DMS79 (cell line): ENCODE data around the gene AK6.
"Not testable (repeated sequence)": the region's sequence is repeated elsewhere in the genome, so short reads cannot be mapped to it uniquely, and the experiment has no call there.

ENCODE experiments used
- DNase-seq: peaks from one replicate; lab custom pipeline; 2025; lab: John Stamatoyannopoulos, UW

AK6 gene

GRCh38 chr5:69369340-69370121 lies at the start of gene AK6, which contains the start of the genes RAD17 and TAF9:
Gene AK6 (minus strand): TSS chr5:69369520. CDS start chr5:69369490, 30 bp downstream.
Gene RAD17 (plus strand): TSS chr5:69369818. CDS start chr5:69372209, 2,391 bp downstream.
Gene TAF9 (minus strand): TSS chr5:69369520. CDS start chr5:69365737, 3,783 bp downstream.
- peak; percentile 79 for DNase-seq

GRCh38 chr5:69418554-69418953 lies 49.2 kb upstream of the AK6 start:
- no peak for DNase-seq

GRCh38 chr5:69416699-69417098 lies 47.4 kb upstream of the AK6 start:
- DNase-seq, result no peak

- no peak for DNase-seq
Observed at GRCh38 chr5:69416180-69416579, 46.9 kb upstream of the AK6 start.

GRCh38 chr5:69415584-69415958 lies 46.3 kb upstream of the AK6 start:
- peak; percentile 1 for DNase-seq

- DNase-seq, result peak; percentile 73
Observed at GRCh38 chr5:69414885-69415583, 45.7 kb upstream of the AK6 start, which contains the start of gene MARVELD2. Gene MARVELD2 (plus strand): TSS chr5:69415116. CDS start chr5:69419386, 4,270 bp downstream.

- no peak for DNase-seq
Observed at GRCh38 chr5:69404659-69405330, 35.5 kb upstream of the AK6 start.

- DNase-seq, result no peak
Observed at GRCh38 chr5:69378376-69378775, 9.1 kb upstream of the AK6 start.

- no peak for DNase-seq
Observed at GRCh38 chr5:69374911-69375446, 5.7 kb upstream of the AK6 start.

- DNase-seq, result no peak
Observed at GRCh38 chr5:69372394-69372793, 3.1 kb upstream of the AK6 start.

GRCh38 chr5:69370335-69370734 lies 1.0 kb upstream of the AK6 start:
- not testable (repeated sequence) for DNase-seq

GRCh38 chr5:69368458-69369339 lies 621 bp downstream of the AK6 start:
- no peak for DNase-seq

GRCh38 chr5:69367697-69368279 lies 1.5 kb downstream of the AK6 start:
- DNase-seq, result no peak

GRCh38 chr5:69364850-69365249 lies 4.5 kb downstream of the AK6 start:
- no peak for DNase-seq

GRCh38 chr5:69364414-69364813 lies 4.9 kb downstream of the AK6 start:
- no peak for DNase-seq

- no peak for DNase-seq
Observed at GRCh38 chr5:69360442-69360841, 8.9 kb downstream of the AK6 start.

- DNase-seq, result no peak
Observed at GRCh38 chr5:69359699-69360098, 9.6 kb downstream of the AK6 start.

GRCh38 chr5:69350664-69351063 lies 18.7 kb downstream of the AK6 start:
- no peak for DNase-seq

GRCh38 chr5:69343083-69343482 lies 26.2 kb downstream of the AK6 start:
- DNase-seq, result no peak

- no peak for DNase-seq
Observed at GRCh38 chr5:69341520-69342161, 27.7 kb downstream of the AK6 start.
